H9 (cell line): ENCODE measurements around the gene KRT78. TPM values are rescaled to one million over a fixed set of nuclear protein-coding genes. Genes with fewer than 3 reads are reported as not detected.

ENCODE experiments used
- DNase-seq: peaks from one replicate; pipeline ENCODE4 v3.0.0-alpha.2; 2017
- H2AFZ ChIP-seq: one replicate; pipeline ENCODE4 v1.6.1; 2013; ENCODE audit warnings: mild to moderate bottlenecking, low read length, control low read depth, moderate library complexity
- H2AK5ac ChIP-seq: 2 replicates; pipeline ENCODE4 v1.6.1; 2013; ENCODE audit warnings: low read length, control low read depth, mixed read lengths; ENCODE audit not compliant: insufficient read length
- H2BK120ac ChIP-seq: one replicate; pipeline ENCODE4 v1.6.1; 2013; ENCODE audit warnings: low read depth, mild to moderate bottlenecking, low read length, control low read depth, inconsistent platforms; ENCODE audit not compliant: poor library complexity, severe bottlenecking
- H2BK12ac ChIP-seq: 2 replicates; pipeline ENCODE4 v1.6.1; 2013; ENCODE audit warnings: low read length, control low read depth, mixed read lengths, low read depth; ENCODE audit not compliant: insufficient read length
- H2BK15ac ChIP-seq: 2 replicates; pipeline ENCODE4 v1.6.1; 2013; ENCODE audit warnings: low read depth, low read length, control low read depth
- H2BK20ac ChIP-seq: one replicate; pipeline ENCODE4 v1.6.1; 2013; ENCODE audit warnings: low read depth, mild to moderate bottlenecking, low read length, control low read depth, inconsistent platforms; ENCODE audit not compliant: poor library complexity, severe bottlenecking
- H2BK5ac ChIP-seq: 2 replicates; pipeline ENCODE4 v1.6.1; 2013; ENCODE audit warnings: low read length, control low read depth, mixed read lengths; ENCODE audit not compliant: insufficient read length
- H3K14ac ChIP-seq: 2 replicates; pipeline ENCODE4 v1.6.1; 2013; ENCODE audit warnings: low read length, control low read depth; ENCODE audit not compliant: insufficient read depth
- H3K18ac ChIP-seq: 2 replicates; pipeline ENCODE4 v1.6.1; 2013; ENCODE audit warnings: low read depth, mild to moderate bottlenecking, mixed read lengths, low read length, control low read depth; ENCODE audit not compliant: insufficient read length
- H3K23ac ChIP-seq: 2 replicates; pipeline ENCODE4 v1.6.1; 2013; ENCODE audit warnings: low read length, control low read depth, mixed read lengths, low read depth; ENCODE audit not compliant: insufficient read length
- H3K23me2 ChIP-seq: 2 replicates; pipeline ENCODE4 v1.6.1; 2013; ENCODE audit warnings: low read depth, mild to moderate bottlenecking, mixed read lengths, low read length, control low read depth; ENCODE audit not compliant: insufficient read length, poor library complexity, severe bottlenecking
- H3K27ac ChIP-seq: 2 replicates; pipeline ENCODE4 v1.5.1; 2013; ENCODE audit warnings: low read length, control low read depth, mixed read lengths, low read depth; ENCODE audit not compliant: insufficient read length
- H3K27me3 ChIP-seq: 2 replicates; pipeline ENCODE4 v1.6.1; 2013; ENCODE audit warnings: low read length, control low read depth, inconsistent platforms; ENCODE audit not compliant: insufficient read depth
- H3K4ac ChIP-seq: 2 replicates; pipeline ENCODE4 v1.6.1; 2013; ENCODE audit warnings: low read depth, mild to moderate bottlenecking, control low read depth, inconsistent platforms, low read length, moderate library complexity
- H3K4me1 ChIP-seq: 2 replicates; pipeline ENCODE4 v1.6.1; 2013; ENCODE audit warnings: low read length, control low read depth, inconsistent platforms; ENCODE audit not compliant: insufficient read depth
- H3K4me2 ChIP-seq: 2 replicates; pipeline ENCODE4 v1.6.1; 2013; ENCODE audit warnings: low read length, control low read depth, mixed read lengths; ENCODE audit not compliant: insufficient read length, insufficient read depth
- H3K56ac ChIP-seq: 2 replicates; pipeline ENCODE4 v1.6.1; 2013; ENCODE audit warnings: low read depth, mild to moderate bottlenecking, mixed read lengths, low read length, control low read depth; ENCODE audit not compliant: insufficient read length
- H3K79me1 ChIP-seq: 2 replicates; pipeline ENCODE4 v1.6.1; 2013; ENCODE audit warnings: low read depth, mild to moderate bottlenecking, moderate library complexity, low read length, control low read depth, inconsistent platforms; ENCODE audit not compliant: insufficient read depth, poor library complexity, severe bottlenecking
- H3K79me2 ChIP-seq: 2 replicates; pipeline ENCODE4 v1.6.1; 2013; ENCODE audit warnings: low read length, control low read depth, inconsistent platforms; ENCODE audit not compliant: insufficient read depth
- H3K9ac ChIP-seq: 2 replicates; pipeline ENCODE4 v1.6.1; 2013; ENCODE audit warnings: low read length, control low read depth, mixed read lengths; ENCODE audit not compliant: insufficient read length; ENCODE audit errors: extremely low read depth
- H3K9me3 ChIP-seq: one replicate; pipeline ENCODE4 v1.6.1; 2013; ENCODE audit warnings: low read depth, low read length, inconsistent platforms; ENCODE audit not compliant: control insufficient read depth
- H3T11ph ChIP-seq: one replicate; pipeline ENCODE4 v1.6.1; 2013; ENCODE audit warnings: mild to moderate bottlenecking, low read length, control low read depth, inconsistent platforms
- H4K20me1 ChIP-seq: one replicate; pipeline ENCODE4 v1.6.1; 2013; ENCODE audit not compliant: control insufficient read depth, insufficient read length, insufficient read depth
- H4K5ac ChIP-seq: 2 replicates; pipeline ENCODE4 v1.6.1; 2013; ENCODE audit warnings: low read depth, mild to moderate bottlenecking, mixed read lengths, low read length, control low read depth; ENCODE audit not compliant: insufficient read length
- H4K8ac ChIP-seq: replicated peaks from 2 replicates; pipeline ENCODE4 v1.6.1; 2013; ENCODE audit warnings: low read length, control low read depth, mixed read lengths, low read depth; ENCODE audit not compliant: insufficient read length
- H4K91ac ChIP-seq: 2 replicates; pipeline ENCODE4 v1.6.1; 2013; ENCODE audit warnings: low read depth, mild to moderate bottlenecking, moderate library complexity, mixed read lengths, low read length, control low read depth; ENCODE audit not compliant: insufficient read length
- H3K27ac Mint-ChIP-seq, 3 experiments: 2 replicates in 2 of 3; 3 replicates in 1 of 3; pipeline ENCODE4 v1.8.0; 2020 to 2021; ENCODE audit warnings: mixed read lengths in 3 of 3, mild to moderate bottlenecking in 1 of 3, moderate library complexity in 1 of 3
- H3K27me3 Mint-ChIP-seq: 2 replicates; pipeline ENCODE4 v1.8.0; 2021; ENCODE audit warnings: low read depth, mild to moderate bottlenecking, moderate library complexity, mixed read lengths
- H3K36me3 Mint-ChIP-seq, 3 experiments: 2 replicates in 2 of 3; 3 replicates in 1 of 3; pipeline ENCODE4 v1.8.0; 2020 to 2021; ENCODE audit warnings: low read depth in 3 of 3, mixed read lengths in 3 of 3; ENCODE audit not compliant: insufficient read depth in 1 of 3
- H3K4me1 Mint-ChIP-seq, 2 experiments: 2 replicates each; pipeline ENCODE4 v1.8.0; 2020; ENCODE audit warnings: mixed read lengths in 2 of 2
- H3K4me3 Mint-ChIP-seq, 2 experiments: 2 replicates in 1 of 2; 3 replicates in 1 of 2; pipeline ENCODE4 v1.8.0; 2020 to 2021; ENCODE audit warnings: mild to moderate bottlenecking in 2 of 2, mixed read lengths in 2 of 2, moderate library complexity in 1 of 2
- H3K9me3 Mint-ChIP-seq, 2 experiments: 2 replicates in 1 of 2; 3 replicates in 1 of 2; pipeline ENCODE4 v1.8.0; 2020; ENCODE audit warnings: mild to moderate bottlenecking in 2 of 2, mixed read lengths in 2 of 2, moderate library complexity in 1 of 2
- CTCF ChIP-seq: fragments of 200-600 bp; sonication (generic); conservative IDR thresholded peaks from 3 replicates; pipeline ENCODE4 v1.8.0; 2021; ENCODE audit warnings: antibody characterized with exemption, mild to moderate bottlenecking
- WGBS: extraction: QIAGEN DNeasy Blood & Tissue Kit; methylation state at CpG from one replicate; pipeline ENCODE4 v1.1.7; 2013; ENCODE audit warnings: missing lambda C conversion rate, low lambda C conversion rate, mixed read lengths; ENCODE audit not compliant: insufficient read length; ENCODE audit errors: extremely low coverage; 5-methylcytosine and 5-hydroxymethylcytosine counted together
- total RNA-seq: library from RNA; stranded (reverse); gene quantifications from 2 replicates; pipeline ENCODE4 v1.2.1, GENCODE V29; 2021

The KRT78 gene
- total RNA-seq, 1 experiment from 2014 or later: not detected

- Histone ChIP-seq H4K91ac (no peak overlapping the region), H2AFZ (no peak overlapping the region), H3K23ac (no peak overlapping the region), H3K4me2 (no peak overlapping the region), H4K5ac (no peak overlapping the region), H3T11ph (no peak overlapping the region), H3K79me2 (no peaks in the 10 kb centered on the region), H4K8ac (no peak overlapping the region), H2BK15ac (no peak overlapping the region), H3K23me2 (no peaks in the 10 kb centered on the region), H3K9me3 (no peaks in the 10 kb centered on the region), H2BK5ac (no peak overlapping the region), H4K20me1 (no peaks in the 10 kb centered on the region), H2BK12ac (no peak overlapping the region), H2BK120ac (no peak overlapping the region), H3K4me1 (no peaks in the 10 kb centered on the region), H3K4ac (no peak overlapping the region), H3K9ac (no peak overlapping the region), H3K27ac (no peak overlapping the region), H3K79me1 (no peaks in the 10 kb centered on the region), H3K18ac (no peak overlapping the region), H2BK20ac (no peak overlapping the region), H3K56ac (no peak overlapping the region), H3K14ac (no peak overlapping the region; the same call in 1 of the 2 replicates), H2AK5ac (no peak overlapping the region), H3K27me3 (no peaks in the 10 kb centered on the region)
- DNase-seq: no peak
- Mint-ChIP-seq H3K36me3 (no peaks in the 10 kb centered on the region), H3K27me3 (peaks cover 13% of the 10 kb centered on the region), H3K27ac (no peak overlapping the region), H3K4me1 (peaks cover 3% of the 10 kb centered on the region in 2 experiments; a peak in 2 of 4 replicates), H3K9me3 (no peaks in the 10 kb centered on the region), H3K4me3 (no peak overlapping the region)
- whole genome bisulfite sequencing: no CpG with 5 or more reads among the region's 9 CpGs
- no peak for TF ChIP-seq CTCF
Observed at GRCh38 chr12:52811191-52812072, 37.4 kb downstream of the KRT78 start.
